GM08714 (cell line): ENCODE results near the gene PLCXD3.

Experiments used
- H3K4me3 ChIP-seq: fragments of 200-500 bp; sonication (Bioruptor generic); 2 replicates; pipeline ENCODE4 v1.5.1; 2014; ENCODE audit warnings: mild to moderate bottlenecking, low read length, inconsistent platforms
- ZNF274 ChIP-seq: IDR thresholded peaks from 2 replicates; pipeline ENCODE4 v1.6.1; 2012; ENCODE audit warnings: mild to moderate bottlenecking, low read depth, low read length

Gene PLCXD3

DNA sequence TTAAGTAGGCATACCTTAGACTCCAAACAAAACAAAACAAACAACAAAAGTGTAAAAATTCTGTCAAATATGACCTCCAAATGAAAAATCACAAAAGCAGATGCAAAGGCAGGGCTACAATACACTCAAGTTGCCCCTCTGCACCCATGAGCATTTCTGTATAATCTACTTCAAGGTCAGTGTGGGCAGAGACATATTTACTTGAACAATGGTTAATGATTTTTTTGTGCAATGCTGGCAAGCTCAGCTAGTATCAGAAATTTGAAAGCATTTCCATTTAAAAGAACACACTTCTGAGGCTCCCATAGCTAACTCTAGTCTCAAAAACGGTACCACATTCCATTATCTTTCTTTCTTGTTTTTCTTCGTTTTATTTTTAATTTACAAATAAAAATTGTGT is 57.9 kb downstream of the PLCXD3 start:
- H3K4me3 ChIP-seq: no peak overlapping the region
- no peak for TF ChIP-seq ZNF274

DNA sequence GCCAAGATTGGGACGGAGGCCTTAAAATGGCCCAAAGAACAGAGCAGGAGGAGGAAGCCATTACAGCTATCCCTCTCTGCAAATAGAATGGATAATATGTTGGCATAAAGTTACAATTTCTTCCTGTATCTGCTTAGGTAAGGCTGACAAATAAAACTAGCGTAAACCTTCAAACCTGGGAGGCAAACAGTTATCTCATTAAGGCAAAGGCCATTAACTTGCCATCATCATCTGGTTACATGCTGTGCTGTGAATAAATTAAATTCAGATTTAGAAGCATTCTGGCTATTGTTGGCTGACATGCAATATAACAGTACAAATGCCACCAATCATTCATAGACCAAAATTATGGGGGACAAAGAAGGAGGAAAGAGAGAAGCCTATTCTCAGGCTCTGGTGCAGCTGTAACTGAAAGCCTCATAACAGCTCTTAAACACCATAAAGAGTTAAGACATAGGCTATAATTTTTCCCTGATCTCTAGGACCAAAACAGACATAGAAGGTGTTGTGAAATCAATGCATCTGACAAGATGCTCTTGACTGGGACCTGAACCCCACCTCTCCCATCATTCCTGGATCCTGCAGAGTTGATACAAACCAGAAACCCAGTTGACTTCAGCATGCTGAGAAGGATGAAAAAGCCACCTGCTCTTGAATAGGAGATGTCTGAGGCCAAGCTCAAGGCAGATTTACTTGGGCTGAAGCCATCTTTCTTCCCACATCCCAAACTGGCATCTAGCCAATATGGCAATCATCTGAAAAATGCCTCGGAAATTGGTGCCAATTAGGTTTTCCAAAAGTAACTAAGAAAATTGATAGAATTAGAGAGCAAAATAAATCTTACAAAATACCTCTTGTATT is 62.5 kb downstream of the PLCXD3 start:
- no peak for TF ChIP-seq ZNF274
- H3K4me3 ChIP-seq: no peak overlapping the region

DNA sequence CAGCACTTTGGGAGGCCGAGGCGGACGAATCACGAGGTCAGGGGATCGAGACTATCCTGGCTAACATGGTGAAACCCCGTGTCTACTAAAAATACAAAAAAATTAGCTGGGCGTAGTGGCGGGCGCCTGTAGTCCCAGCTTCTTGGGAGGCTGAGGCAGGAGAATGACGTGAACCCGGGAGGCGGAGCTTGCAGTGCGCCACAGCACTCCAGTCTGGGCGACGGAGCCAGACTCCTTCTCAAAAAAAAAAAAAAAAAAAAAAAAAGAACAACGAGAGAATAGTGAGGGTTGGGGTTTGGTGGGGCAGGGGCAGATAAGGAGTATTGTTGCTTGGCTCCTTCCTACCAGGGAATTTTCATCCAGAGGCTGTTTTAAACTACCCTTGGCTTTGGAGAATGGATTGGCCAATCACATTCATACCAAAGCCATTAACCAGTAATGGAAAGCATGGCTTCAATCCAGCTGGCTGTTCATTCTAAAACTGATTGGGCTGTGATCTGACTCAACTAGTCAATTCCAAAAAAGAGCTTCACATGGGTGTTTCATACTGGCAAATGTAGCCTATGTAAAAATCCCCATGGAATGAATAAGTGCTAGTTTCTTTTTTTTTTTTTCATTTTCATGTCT is 64.4 kb downstream of the PLCXD3 start:
- no peak overlapping the region for H3K4me3 ChIP-seq
- TF ChIP-seq ZNF274: no peak

DNA sequence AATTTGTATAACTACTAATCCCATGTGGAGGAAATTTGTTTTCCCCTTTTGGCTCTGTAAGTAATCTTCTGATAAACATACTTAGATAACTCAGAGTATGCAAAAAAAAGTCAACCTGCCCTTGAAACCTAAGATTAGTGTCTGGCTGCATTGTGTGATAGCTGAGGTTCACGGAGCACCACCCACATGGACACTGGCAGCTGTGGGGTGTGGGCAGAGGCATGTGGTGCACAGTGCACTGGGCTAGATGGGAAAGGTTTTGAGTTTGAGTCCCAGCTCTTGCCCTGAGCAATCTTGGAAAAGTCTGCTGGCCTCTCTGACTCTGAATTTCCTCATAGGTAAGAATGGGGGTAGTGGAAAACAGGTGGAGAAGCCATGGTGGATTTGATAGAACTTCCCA is 75.1 kb downstream of the PLCXD3 start:
- TF ChIP-seq ZNF274: no peak
- H3K4me3 ChIP-seq: no peak overlapping the region

DNA sequence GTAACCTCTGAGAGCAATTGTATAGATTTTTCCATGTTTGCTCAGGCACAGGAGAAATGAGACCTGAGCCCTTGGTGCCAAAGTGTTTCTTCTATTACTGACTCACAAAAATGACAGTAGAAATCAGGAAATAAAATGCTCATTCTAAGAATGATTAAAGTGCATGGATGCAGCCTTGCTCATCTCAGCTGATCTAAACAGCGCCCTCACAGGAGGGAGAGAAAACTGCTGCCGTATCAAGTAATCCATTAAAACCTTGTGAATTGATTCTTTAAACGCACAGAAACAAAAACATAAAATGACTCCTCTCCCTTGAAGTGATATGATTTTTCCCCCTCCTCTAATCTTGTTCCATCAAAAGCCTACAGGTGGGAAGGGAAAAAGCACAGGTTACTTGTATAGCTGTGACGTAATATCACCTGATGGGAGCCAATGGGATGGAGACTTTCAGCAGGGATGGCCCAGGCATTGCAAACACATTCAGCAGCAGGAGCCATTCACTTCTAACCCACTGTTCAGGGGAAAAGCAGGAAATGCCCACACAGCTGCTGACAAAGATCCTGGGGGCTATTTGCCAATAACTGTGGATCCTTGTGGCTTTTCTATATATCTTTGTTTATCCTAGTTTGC is 76.7 kb downstream of the PLCXD3 start:
- H3K4me3 ChIP-seq: no peak overlapping the region
- TF ChIP-seq ZNF274: no peak

DNA sequence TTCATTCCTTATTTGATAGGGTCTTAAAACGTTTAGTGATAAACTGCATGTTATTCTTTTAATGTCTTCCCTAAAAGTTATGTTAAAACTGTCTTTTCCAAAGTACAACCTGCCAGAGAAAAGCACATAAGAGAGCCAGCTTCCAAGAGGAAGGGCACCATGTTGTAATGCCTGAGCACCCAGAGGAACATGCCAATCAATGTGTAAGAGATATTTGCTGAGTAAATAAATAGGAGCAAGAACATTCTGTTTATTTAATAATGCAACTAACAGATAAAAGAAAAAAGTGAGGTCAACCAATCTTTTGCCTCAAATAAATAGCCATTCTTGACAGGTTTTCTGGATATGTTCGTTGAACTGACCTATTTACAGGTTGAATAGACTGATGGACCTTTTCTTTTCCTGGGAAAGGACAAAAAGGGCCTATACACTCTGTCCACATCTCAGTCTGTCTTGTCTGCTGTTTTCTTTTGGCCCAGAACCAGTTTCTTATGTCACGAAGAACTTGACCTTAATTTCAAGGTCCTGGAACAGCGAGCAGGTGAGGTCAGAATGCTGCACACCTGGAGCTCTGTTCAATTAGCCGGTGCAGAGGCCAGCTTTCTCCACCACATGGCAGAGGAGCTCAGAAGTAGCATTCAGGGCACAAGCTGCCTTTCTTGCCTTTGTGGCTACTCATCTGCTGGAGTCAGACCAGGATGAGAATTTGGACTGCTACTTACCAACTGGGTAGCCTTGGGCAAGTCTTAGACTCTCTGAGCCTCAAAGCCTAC is 77.7 kb downstream of the PLCXD3 start:
- no peak for TF ChIP-seq ZNF274

DNA sequence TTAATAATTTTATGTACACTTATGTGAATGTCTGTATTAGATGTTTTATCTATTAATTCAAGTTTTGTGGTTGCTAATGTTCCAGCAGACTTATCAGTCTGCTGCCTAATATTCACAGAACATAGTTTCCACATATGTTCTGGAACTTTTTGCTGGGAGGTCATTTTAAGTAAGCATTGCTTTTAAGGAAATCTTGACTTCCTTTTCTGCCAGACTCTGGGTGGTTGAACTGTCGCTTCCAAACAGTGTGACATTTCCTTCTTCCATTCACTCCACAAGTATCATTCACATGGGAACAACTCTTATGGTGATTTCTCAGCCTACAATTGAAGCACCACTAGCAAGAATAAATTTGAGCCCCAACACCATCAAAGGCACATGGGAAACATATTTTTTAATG is 82.9 kb downstream of the PLCXD3 start:
- H3K4me3 ChIP-seq: no peak overlapping the region
- TF ChIP-seq ZNF274: no peak

More for the DNA sequence above, 77.7 kb downstream of the PLCXD3 start:
- no peak overlapping the region for H3K4me3 ChIP-seq

DNA sequence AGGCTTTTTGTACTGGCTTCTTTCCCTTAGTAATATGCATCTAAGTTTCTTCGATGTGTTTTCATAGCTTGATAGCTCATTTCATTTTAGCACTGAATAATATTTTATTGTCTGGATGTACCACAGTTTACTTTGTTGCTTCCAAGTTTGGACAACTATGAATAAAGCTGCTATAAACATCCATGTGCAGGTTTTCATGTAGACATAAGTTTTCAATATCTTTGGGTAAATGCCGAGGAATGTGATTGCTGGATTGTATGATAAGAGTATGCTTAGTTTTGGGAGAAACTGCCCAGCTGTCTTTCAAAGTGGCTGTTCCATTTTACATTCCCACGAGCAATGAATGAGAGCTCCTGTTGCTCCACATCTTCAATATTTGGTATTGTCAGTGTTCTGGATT is 84.7 kb downstream of the PLCXD3 start:
- no peak overlapping the region for H3K4me3 ChIP-seq
- no peak for TF ChIP-seq ZNF274

DNA sequence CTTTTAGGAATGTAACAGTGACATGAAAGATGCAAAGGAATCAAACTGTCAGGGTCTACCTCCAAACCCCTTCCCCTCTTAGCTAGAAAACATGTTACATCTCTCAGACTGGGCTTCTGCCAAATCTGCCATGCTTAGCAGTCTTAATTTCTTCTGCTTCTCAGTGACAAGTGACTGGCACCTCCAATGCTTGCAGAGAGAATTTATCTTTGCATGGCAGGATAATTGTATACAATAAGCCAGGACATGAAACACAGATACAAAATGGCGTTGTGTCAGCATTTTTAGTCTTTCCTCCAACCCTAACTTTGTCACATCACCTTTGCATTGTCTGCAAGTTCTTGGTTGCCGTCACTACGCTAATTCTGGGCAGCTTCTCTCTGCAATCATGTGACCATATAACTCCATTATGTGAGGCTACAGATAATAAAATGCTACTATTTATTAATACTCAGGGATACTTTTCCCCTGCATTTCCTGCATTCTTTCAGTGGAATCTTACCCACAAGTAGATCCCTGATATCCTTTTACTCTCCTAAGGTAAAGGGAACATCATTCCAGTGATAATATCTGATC is 89.8 kb downstream of the PLCXD3 start:
- TF ChIP-seq ZNF274: no peak
- no peak overlapping the region for H3K4me3 ChIP-seq

DNA sequence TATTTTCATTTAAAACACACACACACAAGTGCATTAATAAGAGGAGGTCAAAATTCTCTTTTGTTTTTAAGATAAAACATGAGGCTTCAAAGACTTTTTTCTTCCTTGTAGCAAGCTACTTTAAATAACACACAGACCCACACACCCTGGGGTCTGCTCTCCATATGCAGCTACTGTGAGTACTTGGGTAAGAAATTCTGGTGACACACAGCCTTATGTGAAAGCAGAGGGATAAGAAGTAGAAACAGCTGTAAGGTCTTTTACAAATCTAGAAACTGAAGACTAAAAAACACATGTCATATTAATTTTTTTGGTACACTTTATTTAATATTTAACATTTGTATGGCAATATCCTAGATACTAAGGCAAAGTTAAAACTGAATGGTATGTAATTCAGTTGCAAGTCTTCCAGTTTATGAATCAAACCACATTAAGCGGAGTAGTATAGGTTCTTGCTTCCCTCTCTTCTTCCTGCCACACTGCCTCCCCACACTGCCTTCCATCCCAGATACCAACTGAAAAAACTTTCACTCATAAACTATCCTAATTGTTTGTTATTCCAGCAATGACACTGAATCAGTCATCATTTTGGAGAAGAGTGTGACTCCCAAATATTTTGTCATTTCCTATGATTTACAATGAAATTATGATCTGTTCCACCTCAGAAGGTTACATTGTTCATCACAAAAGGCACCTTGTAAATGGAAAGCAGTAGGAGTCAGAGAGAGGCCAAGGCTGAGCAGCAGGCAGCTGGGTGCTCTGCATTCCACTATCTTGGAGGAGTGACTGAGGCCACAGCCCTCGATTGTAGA is 92.0 kb downstream of the PLCXD3 start:
- no peak for TF ChIP-seq ZNF274

DNA sequence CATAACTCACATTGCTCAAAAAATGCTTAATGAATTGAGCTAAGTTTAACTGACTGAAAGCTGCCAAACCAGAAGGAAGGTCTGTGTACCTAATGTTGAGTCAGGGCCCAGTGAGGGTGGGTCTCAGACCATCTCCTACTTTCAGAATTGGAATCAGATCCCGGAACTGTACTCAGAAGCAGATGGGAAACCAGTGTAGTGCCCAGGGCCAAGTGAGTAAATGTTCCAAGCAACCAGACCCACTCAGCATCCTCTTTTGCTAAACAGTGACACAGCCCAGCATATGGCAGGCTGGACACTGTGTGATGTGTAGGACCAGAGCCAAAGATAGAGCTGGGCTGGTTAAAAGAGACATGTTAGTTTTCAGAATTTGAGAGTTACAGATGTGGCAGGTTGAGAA is 94.1 kb downstream of the PLCXD3 start:
- no peak for TF ChIP-seq ZNF274
- no peak overlapping the region for H3K4me3 ChIP-seq

More for the DNA sequence above, 92.0 kb downstream of the PLCXD3 start:
- H3K4me3 ChIP-seq: no peak overlapping the region

DNA sequence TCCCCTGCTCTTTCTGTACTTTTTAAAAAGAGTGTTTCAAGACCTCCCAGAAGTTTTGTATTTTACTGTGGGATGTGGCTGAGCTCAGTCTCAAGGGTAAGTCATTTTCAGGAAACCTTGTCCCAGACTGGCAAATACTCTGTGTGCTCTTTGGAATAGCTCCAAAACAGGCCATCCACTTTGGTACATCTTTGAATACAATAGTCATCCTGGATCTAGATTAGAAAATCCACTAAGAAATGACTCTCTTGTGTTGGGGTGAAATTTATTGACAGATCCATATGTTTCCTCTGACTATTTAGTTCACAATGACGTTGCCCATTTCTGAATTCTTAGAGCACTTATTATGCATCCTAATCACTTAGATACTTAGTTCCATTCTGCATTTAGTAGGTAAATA is 95.2 kb downstream of the PLCXD3 start:
- TF ChIP-seq ZNF274: no peak
- no peak overlapping the region for H3K4me3 ChIP-seq

DNA sequence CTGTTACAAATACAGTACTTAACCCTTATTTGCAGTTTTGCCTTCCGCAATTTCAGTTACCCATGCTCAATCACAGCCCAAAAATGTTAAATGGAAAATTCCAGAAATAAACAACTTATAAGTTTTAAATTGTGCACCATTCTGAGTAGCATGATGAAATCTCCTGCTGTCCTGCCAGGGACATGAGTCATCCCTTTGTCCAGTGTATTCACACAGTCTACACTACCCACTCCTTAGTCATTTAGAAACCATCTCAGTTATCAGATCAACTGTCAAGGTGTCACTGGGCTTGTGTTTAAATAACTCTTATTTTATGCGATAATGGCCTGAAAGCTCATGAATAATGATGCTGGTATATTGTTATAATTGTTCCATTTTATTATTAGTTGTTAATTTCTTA is 95.8 kb downstream of the PLCXD3 start:
- H3K4me3 ChIP-seq: no peak overlapping the region
- no peak for TF ChIP-seq ZNF274
